GM21423 (cell line): Measurements from ENCODE around the gene IL36B.
"Not testable (repeated sequence)": the region's sequence is repeated elsewhere in the genome, so short reads cannot be mapped to it uniquely, and the experiment has no call there.

ENCODE experiments used
- ATAC-seq: cut with Tn5 transposase; IDR thresholded peaks from one replicate; pipeline ENCODE4 v1.9.1; 2021; ENCODE audit warnings: mild to moderate bottlenecking, moderate library complexity; ENCODE audit not compliant: unreplicated experiment

Gene IL36B

GRCh38 chr2:113052396-113052917, at the start of gene IL36B:
Gene IL36B, minus strand, starts transcription at chr2:113052867.
- ATAC-seq, result no peak

GRCh38 chr2:113102133-113102532, 49.5 kb upstream of the IL36B start:
- no peak for ATAC-seq

GRCh38 chr2:113098532-113098931, 45.9 kb upstream of the IL36B start:
- no peak for ATAC-seq

GRCh38 chr2:113098041-113098440, 45.4 kb upstream of the IL36B start:
- peak; percentile 74 for ATAC-seq

- not testable (repeated sequence) for ATAC-seq
Measured at GRCh38 chr2:113096842-113097618, 44.4 kb upstream of the IL36B start.

- not testable (repeated sequence) for ATAC-seq
Measured at GRCh38 chr2:113096306-113096705, 43.6 kb upstream of the IL36B start.

- no peak for ATAC-seq
Measured at GRCh38 chr2:113093613-113093977, 40.9 kb upstream of the IL36B start.

GRCh38 chr2:113092864-113093612, 40.4 kb upstream of the IL36B start:
- no peak for ATAC-seq

GRCh38 chr2:113091231-113091896, 38.7 kb upstream of the IL36B start:
- no peak for ATAC-seq

GRCh38 chr2:113089916-113090315, 37.2 kb upstream of the IL36B start:
- ATAC-seq, result no peak

- no peak for ATAC-seq
Measured at GRCh38 chr2:113088213-113088992, 35.7 kb upstream of the IL36B start.

- ATAC-seq, result no peak
Measured at GRCh38 chr2:113085542-113085941, 32.9 kb upstream of the IL36B start.

- no peak for ATAC-seq
Measured at GRCh38 chr2:113084249-113085000, 31.8 kb upstream of the IL36B start.

- no peak for ATAC-seq
Measured at GRCh38 chr2:113083296-113083695, 30.6 kb upstream of the IL36B start.

- ATAC-seq, result no peak
Measured at GRCh38 chr2:113081488-113082210, 29.0 kb upstream of the IL36B start.

GRCh38 chr2:113080134-113080533, 27.5 kb upstream of the IL36B start:
- ATAC-seq, result no peak

- no peak for ATAC-seq
Measured at GRCh38 chr2:113079131-113079530, 26.5 kb upstream of the IL36B start.

GRCh38 chr2:113078350-113078839, 25.7 kb upstream of the IL36B start:
- no peak for ATAC-seq

GRCh38 chr2:113077921-113078320, 25.3 kb upstream of the IL36B start:
- no peak for ATAC-seq
